KMS-11 (cell line): ENCODE measurements around the gene ARHGAP1.

Experiments used
- H2AFZ ChIP-seq: fragments of 200-600 bp; sonication (generic); 2 replicates; pipeline ENCODE4 v1.6.1; 2016; ENCODE audit warnings: antibody characterized with exemption, mixed run types, low read depth
- H3K27ac ChIP-seq: fragments of 200-600 bp; sonication (generic); 2 replicates; pipeline ENCODE4 v1.6.1; 2016; ENCODE audit warnings: mild to moderate bottlenecking, mixed run types
- H3K27me3 ChIP-seq: fragments of 200-600 bp; sonication (generic); 2 replicates; pipeline ENCODE4 v1.6.1; 2017; ENCODE audit warnings: mild to moderate bottlenecking, low read depth, mixed run types, moderate library complexity; ENCODE audit not compliant: insufficient read depth
- H3K36me3 ChIP-seq: fragments of 200-600 bp; sonication (generic); 2 replicates; pipeline ENCODE4 v1.6.1; 2017; ENCODE audit warnings: mild to moderate bottlenecking, mixed run types; ENCODE audit not compliant: insufficient read depth
- H3K4me1 ChIP-seq: fragments of 200-600 bp; sonication (generic); 2 replicates; pipeline ENCODE4 v1.6.1; 2016; ENCODE audit warnings: mild to moderate bottlenecking, low read depth, mixed run types; ENCODE audit not compliant: poor library complexity, severe bottlenecking
- H3K4me2 ChIP-seq: fragments of 200-600 bp; sonication (generic); 2 replicates; pipeline ENCODE4 v1.7.0; 2016; ENCODE audit warnings: mild to moderate bottlenecking, mixed run types
- H3K4me3 ChIP-seq: fragments of 200-600 bp; sonication (generic); IDR thresholded peaks from 2 replicates; pipeline ENCODE4 v1.6.1; 2017; ENCODE audit warnings: low read depth, low read length, mixed read lengths; ENCODE audit not compliant: insufficient read depth
- H3K79me2 ChIP-seq: fragments of 200-600 bp; sonication (generic); 2 replicates; pipeline ENCODE4 v1.6.1; 2016; ENCODE audit warnings: low read depth, mixed run types; ENCODE audit not compliant: insufficient read depth
- H3K9ac ChIP-seq: fragments of 200-600 bp; sonication (generic); 2 replicates; pipeline ENCODE4 v1.6.1; 2016; ENCODE audit warnings: mild to moderate bottlenecking, mixed run types
- H4K20me1 ChIP-seq: fragments of 200-600 bp; sonication (generic); 2 replicates; pipeline ENCODE4 v1.6.1; 2016; ENCODE audit warnings: mild to moderate bottlenecking, mixed run types; ENCODE audit not compliant: insufficient read depth
- CTCF ChIP-seq: fragments of 200-600 bp; sonication (generic); conservative IDR thresholded peaks from 2 replicates; pipeline ENCODE4 v1.6.1; 2017; ENCODE audit warnings: low read depth, mild to moderate bottlenecking, antibody characterized with exemption, low read length, moderate library complexity, mixed read lengths

ARHGAP1 gene

GRCh38 chr11:46677991-46678740, 22.3 kb downstream of the ARHGAP1 start:
- no peak for TF ChIP-seq CTCF
- no peak overlapping the region for H3K4me3 ChIP-seq
- H3K4me1 ChIP-seq: peaks cover 12% of the 10 kb centered on the region
- no peak overlapping the region for H3K27ac ChIP-seq
- H3K9ac ChIP-seq: no peak overlapping the region
- no peaks in the 10 kb centered on the region for H3K27me3 ChIP-seq
- no peaks in the 10 kb centered on the region for H3K79me2 ChIP-seq
- H3K4me2 ChIP-seq: no peak overlapping the region
- H4K20me1 ChIP-seq: no peaks in the 10 kb centered on the region
- no peaks in the 10 kb centered on the region for H3K36me3 ChIP-seq
- H2AFZ ChIP-seq: no peak overlapping the region

- Histone ChIP-seq H3K4me2 (no peak overlapping the region), H3K36me3 (no peaks in the 10 kb centered on the region), H3K27me3 (no peaks in the 10 kb centered on the region), H2AFZ (no peak overlapping the region), H3K27ac (no peak overlapping the region), H3K9ac (no peak overlapping the region), H3K4me1 (peaks cover 16% of the 10 kb centered on the region), H3K79me2 (no peaks in the 10 kb centered on the region), H4K20me1 (no peaks in the 10 kb centered on the region), H3K4me3 (no peak overlapping the region)
- TF ChIP-seq CTCF: no peak
These were observed 23.2 kb downstream of the ARHGAP1 start for GRCh38 chr11:46677169-46677568.

- Histone ChIP-seq H3K4me3 (no peak overlapping the region), H3K27ac (no peak overlapping the region), H3K36me3 (no peaks in the 10 kb centered on the region), H2AFZ (no peak overlapping the region), H4K20me1 (no peaks in the 10 kb centered on the region), H3K27me3 (no peaks in the 10 kb centered on the region), H3K79me2 (no peaks in the 10 kb centered on the region), H3K4me2 (no peak overlapping the region), H3K9ac (no peak overlapping the region), H3K4me1 (peaks cover 22% of the 10 kb centered on the region)
- TF ChIP-seq CTCF: no peak
These were observed 23.8 kb downstream of the ARHGAP1 start for GRCh38 chr11:46676436-46677158.

GRCh38 chr11:46675949-46676348, 24.5 kb downstream of the ARHGAP1 start:
- H3K4me3 ChIP-seq: no peak overlapping the region
- no peak overlapping the region for H3K4me2 ChIP-seq
- no peak overlapping the region for H3K9ac ChIP-seq
- no peak overlapping the region for H2AFZ ChIP-seq
- H3K27ac ChIP-seq: no peak overlapping the region
- TF ChIP-seq CTCF: no peak
- no peaks in the 10 kb centered on the region for H4K20me1 ChIP-seq
- H3K79me2 ChIP-seq: no peaks in the 10 kb centered on the region
- H3K36me3 ChIP-seq: no peaks in the 10 kb centered on the region
- no peaks in the 10 kb centered on the region for H3K27me3 ChIP-seq
- peaks cover 29% of the 10 kb centered on the region for H3K4me1 ChIP-seq
